Keratinocyte (primary cell): ENCODE results near the gene PPP1R2.

Experiments used
- CTCF ChIP-seq, 3 experiments: IDR thresholded peaks in 1 of 3; conservative IDR thresholded peaks in 1 of 3; optimal IDR thresholded peaks in 1 of 3; 2 replicates in 2 of 3; 3 replicates in 1 of 3; pipeline versions ENCODE3 to v1.5.1; 2011; ENCODE audit warnings: low read length in 3 of 3, mild to moderate bottlenecking in 3 of 3, moderate library complexity in 2 of 3, control low read depth in 1 of 3, inconsistent platforms in 1 of 3; ENCODE audit not compliant: insufficient read depth in 2 of 3; ENCODE audit errors: extremely low read depth in 1 of 3
- EZH2 ChIP-seq: IDR thresholded peaks from one replicate; pipeline ENCODE4 v1.6.1; 2012; ENCODE audit warnings: inconsistent platforms, mild to moderate bottlenecking, low read length, moderate library complexity

DNA sequence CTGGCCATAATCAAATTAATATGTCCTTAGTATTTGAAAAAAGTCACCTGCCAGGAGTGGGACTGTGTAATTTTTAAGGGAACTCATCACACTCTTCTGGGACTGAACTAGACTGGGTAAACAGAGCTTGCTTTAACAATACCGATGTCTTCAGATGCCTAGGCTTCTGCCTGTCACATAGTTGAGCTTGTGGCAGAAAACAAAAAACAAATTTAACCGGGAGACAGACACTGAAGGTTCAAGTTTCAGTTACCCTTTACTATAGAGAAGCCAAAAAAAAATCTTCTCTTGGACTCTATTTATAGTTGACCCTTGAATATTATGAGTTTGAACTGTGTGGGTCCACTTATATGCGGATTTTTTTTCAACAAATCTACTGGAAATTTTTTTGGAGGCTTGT is 10.8 kb downstream of the PPP1R2 start:
- TF ChIP-seq EZH2 (no peak), CTCF (optimal IDR thresholded peaks at IDR 0.05 in 1 of 3, IDR thresholded peaks at IDR 0.05 in 1 of 3, conservative IDR thresholded peaks at IDR 0.05 in 1 of 3; ENCODE audit: extremely low read depth in 1 of 3, insufficient read depth in 2 of 3, low read length in 3 of 3) (no peak)
